GM19438 (cell line): ENCODE data around the gene NCOR1.

Experiments
- ATAC-seq: cut with Tn5 transposase; IDR thresholded peaks from one replicate; pipeline ENCODE4 v1.9.1; 2021; ENCODE audit warnings: low read depth; ENCODE audit not compliant: unreplicated experiment

Gene NCOR1

GRCh38 chr17:16040710-16041251 lies 174.6 kb downstream of the NCOR1 start:
- no peak for ATAC-seq

DNA sequence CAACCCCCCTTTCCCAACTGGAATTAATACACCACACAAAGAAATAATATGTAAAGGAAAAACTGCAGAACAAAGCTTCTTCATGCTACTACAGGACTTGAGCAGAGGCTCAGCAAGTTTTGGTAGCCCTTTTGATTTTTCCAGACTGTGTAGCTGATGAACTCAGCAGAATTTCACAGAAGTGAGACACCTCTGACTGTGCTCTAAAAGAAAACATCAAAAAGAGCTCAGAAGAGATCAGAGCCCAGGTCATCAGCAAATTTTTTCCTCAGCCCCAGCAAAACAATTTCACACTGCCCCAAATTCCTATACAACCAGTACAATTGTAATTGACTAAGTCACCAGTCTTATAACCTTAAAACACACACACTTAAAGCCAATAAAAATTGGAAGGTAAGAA lies 177.7 kb downstream of the NCOR1 start:
- ATAC-seq: no peak

- ATAC-seq: no peak
Measured at GRCh38 chr17:16036261-16036660, 179.1 kb downstream of the NCOR1 start.

DNA sequence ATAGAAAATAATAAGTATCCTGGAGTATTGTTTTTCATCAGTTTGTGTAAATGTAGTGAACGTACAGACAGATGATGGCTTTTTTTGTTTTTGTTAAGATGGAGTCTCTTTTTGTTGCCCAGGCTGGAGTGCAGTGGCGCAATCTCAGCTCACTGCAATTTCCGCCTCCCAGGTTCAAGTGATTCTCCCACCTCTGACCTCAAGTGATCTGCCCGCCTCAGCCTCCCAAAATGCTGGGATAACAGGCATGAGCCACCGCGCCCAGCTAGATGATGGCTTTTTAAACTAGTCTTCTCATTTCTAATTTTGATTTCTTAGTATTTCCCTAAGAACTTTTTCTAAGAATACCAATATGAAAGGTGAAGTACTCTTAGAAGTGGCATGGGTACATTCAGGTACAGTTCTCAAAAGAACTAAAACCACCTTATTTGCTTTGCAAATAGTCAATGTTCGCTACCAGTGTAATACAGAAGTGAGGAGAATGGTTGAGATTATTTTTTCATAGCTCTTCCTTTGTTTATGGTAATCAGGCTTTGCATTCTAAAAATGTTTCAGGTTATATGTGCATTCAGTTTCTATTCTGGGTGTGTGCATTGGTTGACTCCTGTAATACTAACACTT lies 181.5 kb downstream of the NCOR1 start:
- no peak for ATAC-seq

GRCh38 chr17:16027708-16028584 lies 187.4 kb downstream of the NCOR1 start:
- no peak for ATAC-seq

DNA sequence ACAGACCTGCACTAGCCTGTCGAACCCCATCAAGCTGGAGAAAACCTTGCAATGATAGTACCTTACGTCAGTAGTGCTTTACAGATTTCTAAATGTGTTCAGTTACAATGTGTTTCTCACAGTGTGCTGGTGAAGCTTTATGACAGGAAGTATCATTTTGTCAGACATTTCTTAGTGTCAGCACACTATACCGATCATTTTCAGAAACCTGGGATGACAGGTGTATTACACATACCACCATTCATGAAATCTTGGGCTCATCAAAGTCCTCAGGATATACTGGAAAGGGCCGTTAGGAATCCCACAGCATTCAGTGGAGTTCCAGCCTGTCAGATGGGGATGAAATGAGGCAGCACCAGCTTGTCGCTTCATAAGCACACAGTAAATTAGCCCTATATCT lies 188.4 kb downstream of the NCOR1 start:
- no peak for ATAC-seq

- ATAC-seq: no peak
Measured at GRCh38 chr17:16025202-16025601, 190.1 kb downstream of the NCOR1 start.

DNA sequence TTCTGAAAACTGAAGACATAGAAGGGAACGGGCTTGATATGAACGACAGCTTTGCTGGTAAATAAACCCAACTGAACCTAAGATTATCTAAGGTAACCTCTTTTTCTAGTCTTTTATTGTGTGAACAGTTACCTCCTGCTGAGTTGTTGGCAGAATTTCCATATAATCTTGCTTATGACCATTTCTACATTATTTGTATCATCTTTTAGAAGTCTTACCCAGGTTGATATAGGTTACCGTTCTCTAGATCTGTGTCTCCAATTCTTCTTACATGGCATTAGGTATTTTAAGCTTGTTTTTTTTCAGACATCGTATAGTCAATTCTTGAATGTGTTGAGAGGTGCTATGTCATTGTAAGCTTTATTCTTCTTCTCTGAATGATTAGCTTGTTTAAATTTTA lies 191.5 kb downstream of the NCOR1 start:
- ATAC-seq: no peak

DNA sequence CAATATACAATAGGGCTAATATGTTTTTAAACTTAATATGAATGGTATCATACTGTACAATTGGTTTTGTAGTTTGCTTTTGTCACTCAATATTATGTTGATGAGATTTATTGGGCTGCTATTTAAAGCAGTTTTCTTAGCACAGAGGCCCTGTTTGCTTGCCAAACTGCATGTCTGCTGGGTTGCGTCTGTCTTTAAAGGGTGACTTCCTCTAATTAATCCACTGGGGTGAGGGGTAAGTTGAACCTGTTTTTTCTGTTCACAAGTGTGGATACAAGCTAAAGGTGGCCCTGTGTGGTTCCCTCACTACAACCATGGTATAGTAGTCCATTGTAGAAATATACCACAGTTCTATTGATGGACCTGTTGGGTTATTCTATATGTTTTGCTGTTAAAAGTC lies 196.0 kb downstream of the NCOR1 start:
- no peak for ATAC-seq

GRCh38 chr17:16013943-16014407 lies 201.4 kb downstream of the NCOR1 start:
- ATAC-seq: no peak

DNA sequence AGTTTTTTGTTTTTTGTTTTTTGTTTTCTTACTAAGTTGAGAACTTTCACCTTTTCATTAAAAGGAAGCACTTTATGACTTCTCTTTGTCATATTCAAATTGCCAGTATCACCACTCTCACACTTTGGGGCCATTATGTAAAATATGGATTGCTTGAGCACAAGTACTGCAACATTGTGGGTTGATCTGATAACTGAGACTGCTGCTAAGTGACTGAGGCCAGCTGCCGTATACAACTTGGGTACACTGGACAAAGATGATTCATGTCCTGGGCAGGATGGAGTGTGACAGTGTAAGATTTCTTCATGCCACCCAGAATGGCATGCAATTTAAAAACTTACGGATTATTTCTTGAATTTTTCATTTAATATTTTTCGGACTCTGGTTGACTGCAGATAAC lies 207.9 kb downstream of the NCOR1 start:
- ATAC-seq: no peak

- no peak for ATAC-seq
Measured at GRCh38 chr17:16005636-16006035, 209.7 kb downstream of the NCOR1 start.

DNA sequence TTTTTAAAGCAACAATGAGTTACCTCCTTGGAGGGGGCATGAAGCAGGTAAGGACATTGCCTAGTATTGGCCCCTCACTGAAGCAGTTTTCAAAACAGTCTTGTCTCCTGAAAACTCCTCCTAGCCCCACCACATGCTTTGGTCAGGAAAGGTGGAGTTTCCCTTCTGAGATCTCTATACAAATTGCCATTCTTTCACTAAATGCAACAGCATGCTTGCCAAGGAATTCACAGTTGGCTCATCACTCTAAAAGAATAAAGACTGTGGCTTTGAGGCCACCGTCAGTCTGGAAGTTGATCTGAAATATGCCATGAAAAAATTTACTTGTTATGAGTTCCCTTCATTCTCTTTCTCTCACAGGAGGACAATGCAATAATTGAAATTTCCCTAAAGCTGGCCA lies 211.5 kb downstream of the NCOR1 start:
- no peak for ATAC-seq

GRCh38 chr17:16002708-16003260 lies 212.6 kb downstream of the NCOR1 start:
- no peak for ATAC-seq

GRCh38 chr17:16001226-16001897 lies 214.0 kb downstream of the NCOR1 start:
- no peak for ATAC-seq

- peak; percentile 38 for ATAC-seq
Measured at GRCh38 chr17:15999974-16000827, 215.1 kb downstream of the NCOR1 start.

GRCh38 chr17:15999141-15999973 lies 216.0 kb downstream of the NCOR1 start, which contains the start of the genes TTC19 and ZSWIM7:
Gene TTC19, plus strand, starts transcription at chr17:15999824. Its CDS starts 25 bp downstream, at chr17:15999849.
Gene ZSWIM7, minus strand, starts transcription at chr17:15999704. Its CDS starts 110 bp downstream, at chr17:15999594.
- ATAC-seq: peak; percentile 91

DNA sequence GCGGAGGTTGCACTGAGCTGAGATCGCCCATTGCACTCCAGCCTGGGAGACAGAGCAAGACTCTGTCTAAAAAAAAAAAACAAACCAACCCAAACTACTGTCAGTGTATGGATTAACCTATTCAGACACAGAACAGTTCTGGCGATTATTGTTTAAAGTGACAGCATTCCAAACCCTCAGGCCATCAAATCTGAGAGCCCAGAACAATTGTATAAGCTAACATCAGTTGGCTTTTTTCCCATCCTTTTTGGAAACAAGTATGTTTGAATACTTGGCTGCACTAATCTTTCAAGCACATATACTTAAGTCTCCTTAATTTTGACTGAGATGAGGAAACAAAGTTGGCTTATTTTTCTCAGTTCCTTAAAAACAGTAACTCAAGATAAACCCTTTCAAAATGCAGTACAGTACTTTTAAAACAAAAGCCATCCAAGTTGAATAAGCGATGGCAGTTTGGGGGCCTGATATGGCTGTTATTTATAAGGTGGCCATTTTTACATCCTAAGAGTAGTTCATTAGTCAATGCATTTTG lies 217.2 kb downstream of the NCOR1 start:
- no peak for ATAC-seq

DNA sequence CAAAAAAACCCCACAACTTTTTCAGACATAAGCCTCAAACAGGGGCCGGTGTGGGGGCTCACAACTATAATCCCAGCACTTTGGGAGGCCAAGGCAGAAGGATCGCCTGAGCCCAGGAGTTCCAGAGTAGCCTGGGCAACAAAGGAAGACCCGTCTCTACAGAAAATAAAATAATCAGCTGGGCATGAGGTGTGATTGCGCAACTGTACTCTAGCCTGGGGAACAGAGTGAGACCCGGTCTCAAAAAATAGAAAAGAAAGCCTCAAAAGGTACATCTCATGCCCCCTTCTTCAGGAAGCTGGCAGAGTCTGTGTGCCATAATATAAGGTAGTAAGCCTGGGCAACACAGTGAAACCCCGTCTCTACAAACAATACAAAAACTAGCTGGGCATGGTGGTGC lies 219.0 kb downstream of the NCOR1 start:
- no peak for ATAC-seq
